Large intestine (tissue), 3 donors: ENCODE data around the gene OR1C1. TPM values are rescaled to one million over a fixed set of nuclear protein-coding genes. Genes with fewer than 3 reads are reported as not detected.
"Not testable (repeated sequence)": the region's sequence is repeated elsewhere in the genome, so short reads cannot be mapped to it uniquely, and the experiment has no call there.

Experiments used
- DNase-seq, 2 donors: peaks; one replicate each; pipeline versions ENCODE4 v3.0.0 to v3.0.0-alpha.2; 2013
- H3K27ac ChIP-seq: one replicate; pipeline ENCODE4 v1.5.1; 2013; ENCODE audit warnings: low read length
- H3K27me3 ChIP-seq: 2 replicates; pipeline ENCODE4 v1.6.1; 2013; ENCODE audit warnings: low read length; ENCODE audit not compliant: control insufficient read depth, insufficient read depth
- H3K36me3 ChIP-seq: 2 replicates; pipeline ENCODE4 v1.6.1; 2013; ENCODE audit warnings: low read length; ENCODE audit not compliant: control insufficient read depth, insufficient read depth
- H3K4me1 ChIP-seq: one replicate; pipeline ENCODE4 v1.6.1; 2013; ENCODE audit warnings: low read length; ENCODE audit not compliant: control insufficient read depth, insufficient read depth
- H3K4me3 ChIP-seq: one replicate; pipeline ENCODE4 v1.5.1; 2013; ENCODE audit warnings: low read length
- H3K9me3 ChIP-seq: one replicate; pipeline ENCODE4 v1.6.1; 2013; ENCODE audit warnings: mild to moderate bottlenecking, low read depth, low read length, moderate library complexity; ENCODE audit not compliant: control insufficient read depth
- whole genome bisulfite sequencing: methylation state at CpG from one replicate; pipeline ENCODE4 v1.1.5; 2013; ENCODE audit warnings: low lambda C conversion rate; ENCODE audit not compliant: insufficient coverage; 5-methylcytosine and 5-hydroxymethylcytosine counted together
- polyA plus RNA-seq: library from polyadenylated mRNA; unstranded; fragments of 120-200 nt; gene quantifications from one replicate; pipeline ENCODE4 v1.2.1, GENCODE V29; 2013

OR1C1 gene
- polyA plus RNA-seq, 1 donor: not detected

GRCh38 chr1:247740721-247741120 lies 19.6 kb downstream of the OR1C1 start:
- no peak overlapping the region for H3K4me3 ChIP-seq
- H3K27me3 ChIP-seq: no peaks in the 10 kb centered on the region
- DNase-seq: no peak
- no peaks in the 10 kb centered on the region for H3K4me1 ChIP-seq
- H3K36me3 ChIP-seq: no peaks in the 10 kb centered on the region
- no peak overlapping the region for H3K27ac ChIP-seq
- 100% methylated on average over 2 of the region's 2 CpGs for WGBS
- peaks cover 4% of the 10 kb centered on the region for H3K9me3 ChIP-seq

GRCh38 chr1:247738315-247738714 lies 22.0 kb downstream of the OR1C1 start, which contains the start of gene OR14K1:
Gene OR14K1, plus strand, starts transcription at chr1:247738615. Its CDS starts 0 bp downstream, at chr1:247738615.
- Histone ChIP-seq H3K27me3 (no peaks in the 10 kb centered on the region), H3K4me1 (no peaks in the 10 kb centered on the region), H3K27ac (no peak within 1 kb of the TSS), H3K9me3 (peaks cover 4% of the 10 kb centered on the region), H3K4me3 (no peak within 1 kb of the TSS), H3K36me3 (no peaks in the 10 kb centered on the region)
- no CpG with 5 or more reads among the region's 1 CpG for WGBS
- DNase-seq: no peak

GRCh38 chr1:247721222-247721621 lies 39.1 kb downstream of the OR1C1 start:
- no peaks in the 10 kb centered on the region for H3K4me1 ChIP-seq
- no peak overlapping the region for H3K4me3 ChIP-seq
- H3K36me3 ChIP-seq: no peaks in the 10 kb centered on the region
- DNase-seq: no peak
- H3K9me3 ChIP-seq: no peaks in the 10 kb centered on the region
- H3K27ac ChIP-seq: no peak overlapping the region
- WGBS: 93% methylated on average over 4 of the region's 4 CpGs
- H3K27me3 ChIP-seq: no peaks in the 10 kb centered on the region

GRCh38 chr1:247716546-247716945 lies 43.8 kb downstream of the OR1C1 start, which contains the start of gene OR6F1:
Gene OR6F1, minus strand, starts transcription at chr1:247716646. Its CDS starts 3,891 bp downstream, at chr1:247712755.
- Histone ChIP-seq H3K4me1 (no peaks in the 10 kb centered on the region), H3K27ac (no peak within 1 kb of the TSS), H3K36me3 (no peaks in the 10 kb centered on the region), H3K27me3 (no peaks in the 10 kb centered on the region), H3K9me3 (no peaks in the 10 kb centered on the region), H3K4me3 (no peak within 1 kb of the TSS)
- DNase-seq: no peak
- WGBS: 88% methylated on average over 3 of the region's 3 CpGs

GRCh38 chr1:247713753-247714152 lies 46.6 kb downstream of the OR1C1 start:
- 100% methylated on average over 2 of the region's 7 CpGs for WGBS
- H3K4me3 ChIP-seq: no peak overlapping the region

GRCh38 chr1:247710681-247711080 lies 49.7 kb downstream of the OR1C1 start:
- H3K36me3 ChIP-seq, H3K27me3 ChIP-seq, H3K4me3 ChIP-seq, DNase-seq, H3K4me1 ChIP-seq, H3K27ac ChIP-seq, H3K9me3 ChIP-seq: not testable (repeated sequence)
- WGBS: no CpG with 5 or more reads among the region's 8 CpGs

More at GRCh38 chr1:247713753-247714152, 46.6 kb downstream of the OR1C1 start:
- no peak overlapping the region for H3K27ac ChIP-seq
- H3K27me3 ChIP-seq: no peaks in the 10 kb centered on the region
- H3K4me1 ChIP-seq: no peaks in the 10 kb centered on the region
- no peak for DNase-seq
- no peaks in the 10 kb centered on the region for H3K9me3 ChIP-seq
- H3K36me3 ChIP-seq: no peaks in the 10 kb centered on the region

Other genes starting within 250 kb of the OR1C1 start
- 0.10 TPM for gene OR2C3, start 224.1 kb downstream of the OR1C1 start, polyA plus RNA-seq
- gene GCSAML, start 211.4 kb downstream of the OR1C1 start, polyA plus RNA-seq: 0.07 TPM
- gene OR2G2, start 172.2 kb downstream of the OR1C1 start, polyA plus RNA-seq: not detected
- not detected for gene OR2G3, start 155.0 kb downstream of the OR1C1 start, polyA plus RNA-seq
- 0.01 TPM for gene OR13G1, start 80.8 kb downstream of the OR1C1 start, polyA plus RNA-seq
- not detected for gene OR6F1, start 43.9 kb downstream of the OR1C1 start, polyA plus RNA-seq
- gene OR14K1, start 21.9 kb downstream of the OR1C1 start, polyA plus RNA-seq: not detected
- gene OR14A2, start 12.4 kb downstream of the OR1C1 start, polyA plus RNA-seq: not detected
- gene OR14A16, start 63.6 kb upstream of the OR1C1 start, polyA plus RNA-seq: not detected
- not detected for gene OR11L1, start 81.3 kb upstream of the OR1C1 start, polyA plus RNA-seq
- 2.1 TPM for gene TRIM58, start 96.6 kb upstream of the OR1C1 start, polyA plus RNA-seq
- gene OR2W3, start 135.0 kb upstream of the OR1C1 start, polyA plus RNA-seq: 0.51 TPM
- gene OR2T8, start 159.7 kb upstream of the OR1C1 start, polyA plus RNA-seq: 0.09 TPM
- not detected for gene OR2AJ1, start 164.3 kb upstream of the OR1C1 start, polyA plus RNA-seq
- gene OR2L8, start 188.3 kb upstream of the OR1C1 start, polyA plus RNA-seq: not detected
- not detected for gene OR2AK2, start 204.7 kb upstream of the OR1C1 start, polyA plus RNA-seq